HG02973 (cell line): ENCODE results near the gene ARAP1.

Experiments
- ATAC-seq: cut with Tn5 transposase; IDR thresholded peaks from one replicate; pipeline ENCODE4 v1.9.1; 2021; ENCODE audit warnings: moderate library complexity; ENCODE audit not compliant: unreplicated experiment

Gene ARAP1

GRCh38 chr11:72685560-72686480, 66.4 kb downstream of the ARAP1 start:
- no peak for ATAC-seq

- no peak for ATAC-seq
These were observed 67.8 kb downstream of the ARAP1 start for GRCh38 chr11:72684236-72684912.

DNA sequence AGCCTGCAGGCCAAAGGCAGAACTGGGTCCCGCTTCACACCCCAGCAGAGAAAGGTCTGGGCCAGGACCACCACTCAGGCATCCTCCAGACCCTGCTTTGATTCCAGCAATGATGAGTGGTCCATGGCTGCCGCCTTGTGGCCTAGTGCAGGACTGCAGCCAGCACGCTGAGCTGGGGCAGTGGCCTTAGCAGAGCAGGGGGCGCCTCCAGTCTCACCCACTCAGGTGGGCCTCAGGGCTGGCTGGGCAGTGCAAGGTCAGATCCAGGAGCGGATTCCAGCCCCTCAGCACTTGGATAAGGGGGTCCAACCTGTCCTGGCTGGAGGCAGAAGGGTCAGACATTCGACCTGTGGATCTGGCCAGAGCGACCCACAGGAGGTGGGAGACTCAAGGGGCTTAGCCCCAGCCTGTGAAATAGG, 68.4 kb downstream of the ARAP1 start:
- ATAC-seq: no peak

GRCh38 chr11:72682858-72683243, 69.4 kb downstream of the ARAP1 start:
- ATAC-seq: no peak

DNA sequence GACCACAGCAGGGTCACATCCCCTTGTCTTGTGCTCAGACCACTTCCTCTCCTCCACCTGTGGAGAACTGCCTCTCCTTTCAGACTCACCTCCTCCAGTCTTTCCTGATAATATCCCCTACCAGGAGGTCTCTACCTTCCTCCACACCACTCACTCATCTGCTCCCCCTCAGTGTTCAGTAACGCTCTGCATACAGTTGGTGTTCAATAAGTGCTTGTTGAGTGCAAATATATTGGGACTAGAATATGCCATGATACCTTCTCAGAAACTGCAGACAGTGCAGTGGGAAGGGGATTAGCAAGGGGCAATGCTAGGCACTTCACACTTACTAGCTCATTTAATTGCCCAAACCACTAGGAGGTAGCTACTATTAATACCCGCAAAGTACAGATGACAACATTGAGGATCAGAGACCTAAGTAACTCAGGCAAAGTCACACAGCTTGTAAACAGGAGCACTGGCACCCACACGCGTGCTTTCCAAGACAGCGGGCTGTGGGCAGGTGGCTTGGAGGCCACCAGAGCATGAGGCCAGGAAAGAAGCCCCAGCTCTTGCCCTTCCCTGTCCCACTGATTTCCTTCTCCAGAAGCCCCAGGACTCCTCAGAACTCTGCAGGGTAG, 69.9 kb downstream of the ARAP1 start:
- no peak for ATAC-seq

DNA sequence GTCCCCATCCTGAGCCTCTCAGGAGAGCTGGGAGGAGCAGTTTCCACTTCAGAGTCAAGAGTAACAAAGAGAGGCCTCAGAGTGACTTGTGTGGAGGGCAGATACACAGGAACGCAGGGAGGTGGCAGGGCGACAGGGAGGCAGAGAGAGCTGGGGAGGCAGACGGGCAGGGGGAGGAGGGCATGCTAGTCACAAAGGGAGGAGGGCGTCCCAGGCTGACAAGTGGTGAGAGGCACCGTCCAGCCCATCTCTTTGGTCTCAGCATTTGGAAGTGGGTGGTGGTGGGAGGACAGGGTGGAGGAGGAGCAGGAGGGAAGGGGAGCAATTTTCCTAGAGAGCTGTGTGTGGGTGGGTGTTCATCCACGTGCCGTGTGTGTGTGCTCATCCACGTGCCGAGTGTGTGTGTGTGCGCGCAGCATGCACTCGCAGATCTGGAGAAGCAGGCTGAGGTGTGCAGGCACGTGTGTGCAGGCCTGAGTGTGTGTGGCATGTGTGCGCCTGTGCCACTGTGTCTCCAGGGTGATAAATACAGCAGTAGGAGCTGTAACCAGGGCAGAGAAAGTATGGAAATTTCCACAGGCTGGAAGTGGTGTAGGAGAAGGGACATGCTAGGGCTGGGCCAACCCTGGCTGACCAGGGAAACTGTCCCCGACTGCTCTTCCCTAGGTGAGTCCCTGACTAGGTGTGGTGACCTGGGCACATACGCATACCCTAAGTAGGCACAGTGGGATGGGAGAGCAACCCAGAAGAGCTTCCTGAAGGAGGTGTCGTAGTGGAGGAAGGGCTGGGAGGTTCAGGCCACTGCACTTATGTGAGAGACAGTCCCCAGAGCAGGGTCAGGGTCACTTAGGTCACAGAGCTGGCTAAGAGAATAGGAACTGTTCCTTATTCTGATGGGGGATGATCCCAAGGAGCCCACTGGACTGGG, 70.7 kb downstream of the ARAP1 start:
- no peak for ATAC-seq

GRCh38 chr11:72680624-72681158, 71.5 kb downstream of the ARAP1 start:
- ATAC-seq: no peak

- no peak for ATAC-seq
These were observed 72.3 kb downstream of the ARAP1 start for GRCh38 chr11:72679869-72680268.

DNA sequence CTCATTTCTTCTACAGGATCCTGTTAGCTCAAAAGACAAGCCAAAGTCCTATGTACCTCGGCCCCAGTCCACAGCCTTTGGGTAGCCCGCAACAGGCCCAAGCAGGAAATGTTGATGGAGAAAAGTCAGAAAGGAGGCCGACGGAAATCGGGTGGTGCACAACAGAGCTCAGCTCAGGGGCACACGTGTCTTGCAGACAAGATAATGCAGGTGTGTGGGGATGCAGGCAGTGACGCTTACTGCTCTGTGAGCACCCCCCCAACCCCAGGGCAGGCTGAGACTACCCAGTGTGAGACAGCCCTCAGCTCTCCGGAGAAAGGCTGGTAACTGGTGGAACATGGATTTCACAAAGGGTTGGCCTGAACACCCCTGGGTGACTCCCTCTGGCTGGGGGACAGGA, 73.7 kb downstream of the ARAP1 start:
- ATAC-seq: no peak

- ATAC-seq: no peak
These were observed 75.3 kb downstream of the ARAP1 start for GRCh38 chr11:72676861-72677341.

DNA sequence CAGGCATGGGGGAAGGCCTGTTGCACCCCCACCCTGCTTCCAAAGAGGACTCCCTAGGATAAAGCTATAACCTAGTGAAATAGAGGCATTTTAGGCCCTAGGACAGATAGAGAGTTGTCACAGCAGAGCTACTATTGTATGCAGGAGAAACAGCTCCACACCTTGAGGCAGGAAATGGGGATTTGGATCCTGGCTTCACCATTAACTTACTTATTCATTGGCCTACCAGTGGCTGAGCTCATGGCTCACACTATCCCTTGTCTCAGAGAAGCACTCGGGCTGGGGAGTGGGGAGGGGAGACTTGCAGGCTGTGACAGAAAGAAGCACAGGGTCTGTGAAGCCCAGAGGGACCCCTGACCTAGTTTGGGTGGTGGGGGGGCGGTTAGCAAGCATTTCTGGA, 77.0 kb downstream of the ARAP1 start:
- no peak for ATAC-seq

DNA sequence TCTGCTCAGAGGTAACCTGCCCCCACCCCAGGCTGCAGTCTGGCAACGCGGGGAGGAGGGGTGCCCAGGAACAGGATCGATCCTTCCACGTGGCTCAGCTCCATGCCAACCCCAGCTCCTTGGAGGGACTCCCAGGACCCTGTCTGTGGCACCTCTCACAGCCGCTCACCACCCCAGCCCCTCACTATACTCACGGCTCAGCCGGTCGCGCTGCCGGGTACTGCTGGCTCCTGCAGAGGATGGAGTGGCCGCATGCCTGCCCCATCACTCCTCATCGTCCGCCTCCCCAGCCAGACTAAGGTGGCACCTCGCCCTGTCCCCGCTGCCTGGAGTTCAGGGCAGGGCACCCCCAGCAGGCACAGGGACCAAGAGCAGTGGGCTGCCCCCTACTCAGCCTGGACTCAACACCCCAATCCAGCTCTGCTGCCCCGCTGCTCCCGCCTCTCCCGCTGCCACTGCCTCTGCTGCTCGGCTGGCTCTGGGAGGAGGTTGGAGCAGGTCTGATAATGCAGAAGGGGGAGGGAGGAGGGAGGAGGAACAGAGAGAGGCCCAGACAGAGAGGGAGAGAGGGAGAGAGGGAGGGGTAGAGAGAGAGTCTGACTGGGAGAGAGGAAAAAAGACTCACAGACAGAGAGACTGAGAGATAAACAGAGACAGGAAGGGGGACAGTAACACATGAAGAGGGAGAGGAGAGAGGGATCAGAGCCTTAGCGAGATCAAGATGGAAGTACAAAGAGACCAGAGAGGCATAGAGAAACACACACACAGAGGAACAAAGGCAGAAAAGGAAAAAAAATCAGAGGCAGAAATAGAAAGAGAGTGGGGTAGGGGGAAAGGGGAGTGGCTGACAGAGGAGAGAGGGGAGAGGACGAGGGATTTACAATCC, 78.0 kb downstream of the ARAP1 start, which contains the start of gene PDE2A:
Gene PDE2A, minus strand, starts transcription at position 480 of the 886 bp plus-strand sequence. Its CDS starts 215 bp downstream, at position 265.
- ATAC-seq: no peak

DNA sequence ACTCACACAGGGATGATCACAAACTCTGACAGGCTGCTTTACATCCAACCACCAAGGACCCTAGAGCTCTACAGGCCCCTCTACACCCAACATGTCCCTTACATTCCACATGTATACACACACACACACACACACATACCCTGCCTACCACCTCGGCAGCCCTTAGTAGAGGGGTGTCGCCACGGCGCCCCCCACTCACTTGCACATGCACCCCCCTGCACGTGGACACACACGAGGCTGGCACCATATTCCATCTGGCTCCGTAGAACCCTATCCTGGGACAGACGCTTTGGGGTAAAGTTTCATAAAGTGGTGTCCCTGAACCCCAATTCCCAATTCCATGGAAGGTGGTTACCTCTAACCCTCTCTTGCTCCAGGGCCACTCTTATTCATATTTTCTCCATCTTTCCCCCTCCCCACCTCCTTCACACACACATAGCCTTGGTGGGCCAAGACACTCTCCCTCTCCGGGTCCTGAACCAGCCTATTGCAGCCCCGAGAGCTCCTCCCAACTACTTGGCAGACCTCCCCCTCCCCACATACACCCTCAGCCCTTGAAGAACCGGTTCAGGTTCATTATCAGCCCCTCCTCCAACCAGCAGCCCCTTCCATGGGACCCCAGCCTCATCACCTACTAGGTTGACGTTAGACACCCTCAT, 78.8 kb downstream of the ARAP1 start:
- ATAC-seq: no peak

DNA sequence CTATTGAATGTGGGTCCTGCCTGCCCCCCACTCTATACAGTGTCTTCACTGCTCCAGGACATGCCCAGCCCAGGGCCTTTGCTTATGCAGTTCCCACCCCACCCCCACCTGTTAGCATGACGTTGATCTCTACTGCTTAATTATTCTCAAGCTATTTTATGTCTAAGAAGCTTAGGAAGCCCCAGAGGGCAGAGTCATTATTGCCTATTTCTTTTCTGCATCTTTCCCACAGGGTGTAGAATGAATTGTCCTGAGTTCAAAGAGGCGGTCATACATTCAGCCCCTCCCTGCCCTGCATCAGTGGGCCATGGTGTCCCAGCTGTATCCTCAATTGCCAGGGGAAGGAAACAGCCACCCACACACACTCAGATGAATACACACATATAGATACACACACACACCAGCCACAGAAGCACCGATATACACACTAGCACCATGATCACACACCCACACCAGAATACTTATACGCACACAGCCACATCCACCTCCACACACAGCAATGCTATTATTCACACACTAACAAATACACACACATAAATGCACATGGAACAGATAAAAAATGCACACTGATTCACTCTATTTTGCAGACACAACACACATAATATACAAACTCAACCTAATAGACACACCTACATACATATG, 79.5 kb downstream of the ARAP1 start:
- no peak for ATAC-seq

DNA sequence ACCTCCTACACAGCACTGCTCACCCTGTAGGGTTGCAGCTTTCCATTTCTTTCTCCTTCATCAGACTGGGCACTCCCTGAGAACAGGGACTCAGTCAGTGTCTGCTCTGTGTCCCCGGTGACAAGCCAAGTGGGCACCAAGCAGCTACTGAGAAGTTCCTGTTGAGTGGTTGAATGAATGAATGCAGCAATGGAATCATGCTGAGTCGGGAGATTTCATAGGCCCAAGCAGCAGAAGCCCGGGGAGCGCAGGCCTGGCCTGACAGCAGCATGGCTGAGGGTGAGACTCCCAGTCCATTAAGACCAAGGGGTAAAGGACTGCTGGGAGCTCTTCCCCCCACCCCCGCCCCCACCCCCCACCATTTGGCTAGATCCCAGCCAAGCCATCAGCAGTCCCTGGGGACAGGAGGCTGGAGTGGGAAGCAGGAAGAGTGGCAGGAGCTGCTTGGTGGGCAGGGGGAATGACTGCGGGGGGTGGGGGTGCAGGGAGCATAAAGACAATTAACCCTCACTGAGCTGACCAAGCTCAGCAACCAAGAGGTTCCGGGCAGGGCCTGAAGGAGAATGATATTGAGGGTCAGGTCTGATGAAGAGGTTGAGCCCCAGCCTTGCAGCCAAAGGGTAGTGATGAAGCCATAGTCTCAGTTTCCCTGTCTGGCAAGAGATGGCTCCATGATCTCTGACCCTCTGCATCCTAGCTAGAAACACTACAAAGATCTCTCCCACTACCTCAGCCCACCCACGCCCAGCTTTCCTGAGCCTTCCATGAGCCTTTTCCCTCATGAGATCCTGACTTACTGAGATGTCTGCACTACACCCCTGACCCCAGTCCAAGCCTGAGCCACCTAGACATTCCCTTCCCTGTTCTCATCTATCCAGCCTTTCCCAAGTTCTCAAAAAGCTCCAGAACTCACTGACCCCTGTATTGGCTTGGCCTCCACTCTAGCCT, 80.8 kb downstream of the ARAP1 start:
- no peak for ATAC-seq

- ATAC-seq: no peak
These were observed 82.2 kb downstream of the ARAP1 start for GRCh38 chr11:72670041-72670440.

DNA sequence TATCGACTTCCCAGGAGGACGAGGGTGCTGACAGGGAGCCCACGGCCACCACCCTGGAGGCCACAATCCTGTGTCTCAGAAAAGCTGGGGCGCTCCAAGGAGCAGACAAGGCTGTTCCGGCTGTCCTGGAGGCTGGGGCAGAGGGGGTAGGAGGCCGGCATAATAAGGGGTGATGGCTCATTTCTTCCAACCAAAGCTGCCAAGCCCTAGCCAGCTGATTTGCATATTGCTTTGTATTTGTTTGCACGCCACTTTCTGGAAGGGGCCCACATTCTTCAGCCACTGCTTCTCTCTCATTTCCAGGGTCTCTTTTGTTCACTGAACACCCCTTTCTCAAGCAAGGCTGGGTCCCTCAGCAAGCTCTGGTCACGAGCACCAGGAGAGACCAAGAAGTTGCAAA, 82.7 kb downstream of the ARAP1 start:
- no peak for ATAC-seq
